Naive B cell (primary cell): Measurements from ENCODE around the gene DIP2B. TPM values are rescaled to one million over a fixed set of nuclear protein-coding genes. Genes with fewer than 3 reads are reported as not detected.

Experiments used
- ATAC-seq, 2 donors: fragments of 150-1000 bp; cut with Tn5 transposase; 2 replicates each; pipeline ENCODE4 v1.10.0; 2021; ENCODE audit warnings: low read depth in 2 of 2, mild to moderate bottlenecking in 2 of 2, moderate library complexity in 2 of 2
- DNase-seq: peaks from one replicate; pipeline ENCODE4 v3.0.0; 2022
- H3K27ac Mint-ChIP-seq, 6 donors: one replicate each; pipeline ENCODE4 v1.8.0; 2020 to 2022; ENCODE audit warnings: mild to moderate bottlenecking in 6 of 6, mixed read lengths in 6 of 6, moderate library complexity in 5 of 6, inconsistent platforms in 2 of 6
- H3K27me3 Mint-ChIP-seq, 3 donors: one replicate each; pipeline ENCODE4 v1.8.0; 2021 to 2022; ENCODE audit warnings: mixed read lengths in 3 of 3, mild to moderate bottlenecking in 1 of 3
- H3K36me3 Mint-ChIP-seq, 2 donors: one replicate each; pipeline ENCODE4 v1.8.0; 2020 to 2022; ENCODE audit warnings: mixed read lengths in 2 of 2, inconsistent platforms in 1 of 2, mild to moderate bottlenecking in 1 of 2
- H3K4me1 Mint-ChIP-seq, 3 donors: one replicate each; pipeline ENCODE4 v1.8.0; 2020 to 2022; ENCODE audit warnings: mixed read lengths in 3 of 3, inconsistent platforms in 1 of 3, mild to moderate bottlenecking in 1 of 3, moderate library complexity in 1 of 3
- H3K4me3 Mint-ChIP-seq, 8 donors: one replicate each; pipeline ENCODE4 v1.8.0; 2020 to 2022; ENCODE audit warnings: mild to moderate bottlenecking in 8 of 8, mixed read lengths in 8 of 8, moderate library complexity in 8 of 8, inconsistent platforms in 2 of 8
- H3K9me3 Mint-ChIP-seq, 7 donors: one replicate each; pipeline ENCODE4 v1.8.0; 2020 to 2022; ENCODE audit warnings: mixed read lengths in 7 of 7, mild to moderate bottlenecking in 5 of 7, inconsistent platforms in 2 of 7, moderate library complexity in 1 of 7
- polyA plus RNA-seq, 6 donors: library from polyadenylated mRNA; unstranded; fragments of 300-500 nt; fragmentation: Illumina TruSeq; gene quantifications; one replicate each; pipeline ENCODE4 v1.2.3, GENCODE V29; 2021; ENCODE audit warnings: low read depth in 6 of 6

Gene DIP2B
- polyA plus RNA-seq, 6 donors from 2014 or later = 13.4 to 26.7 (median 18.1) TPM

DNA sequence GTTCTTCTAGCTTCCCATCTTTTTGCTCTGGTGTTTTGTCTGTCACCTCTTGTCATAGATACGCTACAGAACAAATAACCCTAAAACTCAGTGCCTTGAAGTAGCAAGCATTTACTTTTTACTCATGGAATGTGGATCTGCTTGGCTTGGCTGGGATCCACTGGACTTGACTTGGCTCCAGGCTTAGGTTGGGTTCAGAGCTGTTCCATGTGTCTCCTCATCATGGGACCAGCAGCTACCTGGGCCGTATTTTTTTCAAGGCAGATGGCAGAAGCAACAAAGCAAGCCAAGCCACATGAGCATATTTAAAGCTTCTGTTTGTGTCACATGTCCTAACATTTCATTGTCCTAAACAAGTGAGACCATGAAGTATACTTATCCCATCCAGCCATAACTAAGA is 210.4 kb downstream of the DIP2B start:
- no peak overlapping the region for H3K4me3 Mint-ChIP-seq
- ATAC-seq (no peak), DNase-seq (no peak)
- H3K36me3 Mint-ChIP-seq = peaks cover 20 to 29% of the 10 kb centered on the region in 2 donors
- no peaks in the 10 kb centered on the region for H3K9me3 Mint-ChIP-seq
- no peaks in the 10 kb centered on the region for H3K4me1 Mint-ChIP-seq
- H3K27ac Mint-ChIP-seq = peak overlapping the region in 3 of 6 donors; percentile 20 to 51 (median 28)
- no peaks in the 10 kb centered on the region for H3K27me3 Mint-ChIP-seq

DNA sequence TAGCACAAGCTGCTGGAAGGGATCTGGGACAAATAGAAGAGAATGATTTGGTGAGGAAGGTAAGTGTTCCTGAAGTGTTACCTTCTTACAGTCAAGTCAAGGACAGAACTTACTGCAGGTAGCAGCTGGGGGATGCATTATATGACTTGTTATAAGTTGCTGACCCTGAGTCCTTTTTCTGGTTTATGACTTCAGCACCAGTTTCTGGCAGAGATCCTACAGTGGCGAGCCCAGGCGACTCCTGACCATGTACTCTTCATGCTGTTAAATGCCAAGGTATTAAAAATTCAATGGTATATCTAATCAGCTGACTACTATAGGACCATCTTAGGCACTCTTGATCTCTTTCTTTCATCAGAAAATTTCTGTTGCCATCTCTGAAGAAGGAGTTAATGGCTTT is 214.0 kb downstream of the DIP2B start:
- Mint-ChIP-seq H3K27me3 (no peaks in the 10 kb centered on the region), H3K4me3 (no peak overlapping the region), H3K4me1 (peaks cover 11 to 18% (median 17%) of the 10 kb centered on the region in 3 donors), H3K27ac (peak overlapping the region in 2 of 6 donors; percentile 57 to 63), H3K9me3 (no peaks in the 10 kb centered on the region), H3K36me3 (peaks cover 31 to 50% of the 10 kb centered on the region in 2 donors)
- no peak for DNase-seq
- ATAC-seq = no peak

- Mint-ChIP-seq H3K27ac (peak overlapping the region in 1 of 6 donors; percentile 56), H3K9me3 (no peaks in the 10 kb centered on the region), H3K27me3 (no peaks in the 10 kb centered on the region), H3K4me1 (peaks cover 11 to 18% (median 17%) of the 10 kb centered on the region in 3 donors), H3K4me3 (no peak overlapping the region), H3K36me3 (peaks cover 35 to 49% of the 10 kb centered on the region in 2 donors)
- no peak for DNase-seq
- ATAC-seq = no peak
Observed at GRCh38 chr12:50720085-50720484, 215.3 kb downstream of the DIP2B start.

- no peak for DNase-seq
- Mint-ChIP-seq H3K36me3 (peaks cover 37 to 49% of the 10 kb centered on the region in 2 donors), H3K4me1 (peaks cover 11 to 18% (median 17%) of the 10 kb centered on the region in 3 donors), H3K4me3 (no peak overlapping the region), H3K27ac (peak overlapping the region in 1 of 6 donors; percentile 63), H3K9me3 (no peaks in the 10 kb centered on the region), H3K27me3 (no peaks in the 10 kb centered on the region)
- no peak for ATAC-seq
Observed at GRCh38 chr12:50720501-50720900, 215.7 kb downstream of the DIP2B start.

DNA sequence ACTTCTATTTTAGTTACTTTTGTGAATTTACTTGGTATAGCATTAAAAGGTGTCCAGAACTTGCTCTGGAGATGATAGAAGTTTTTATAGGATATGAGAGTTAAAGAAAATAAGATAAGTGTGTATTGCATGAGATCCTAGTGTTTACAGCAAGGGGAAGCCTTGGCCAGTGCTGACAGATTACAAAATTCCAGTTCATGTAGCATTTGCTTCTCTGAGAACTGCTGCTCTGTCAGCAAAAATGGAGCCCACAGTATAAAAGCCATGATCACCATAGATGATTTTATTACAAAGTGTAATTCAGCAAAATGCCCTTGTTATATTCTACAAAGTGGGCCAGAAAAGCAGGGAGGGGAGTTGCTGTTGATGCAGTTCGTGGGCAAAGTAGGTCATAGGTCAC is 219.1 kb downstream of the DIP2B start:
- peaks cover 11 to 20% (median 19%) of the 10 kb centered on the region in 3 donors for H3K4me1 Mint-ChIP-seq
- ATAC-seq (no peak), DNase-seq (no peak)
- H3K9me3 Mint-ChIP-seq = no peaks in the 10 kb centered on the region
- H3K27ac Mint-ChIP-seq = peak overlapping the region in 1 of 6 donors; percentile 86
- peaks cover 41 to 51% of the 10 kb centered on the region in 2 donors for H3K36me3 Mint-ChIP-seq
- no peak overlapping the region for H3K4me3 Mint-ChIP-seq
- H3K27me3 Mint-ChIP-seq = no peaks in the 10 kb centered on the region

GRCh38 chr12:50725011-50725942 is 220.5 kb downstream of the DIP2B start:
- no peak overlapping the region for H3K4me3 Mint-ChIP-seq
- H3K27ac Mint-ChIP-seq = peak overlapping the region in 2 of 6 donors; percentile 4 to 49
- ATAC-seq (no peak), DNase-seq (no peak)
- no peaks in the 10 kb centered on the region for H3K9me3 Mint-ChIP-seq
- peaks cover 51 to 56% of the 10 kb centered on the region in 2 donors for H3K36me3 Mint-ChIP-seq
- no peaks in the 10 kb centered on the region for H3K27me3 Mint-ChIP-seq
- H3K4me1 Mint-ChIP-seq = peaks cover 11 to 24% (median 23%) of the 10 kb centered on the region in 3 donors

DNA sequence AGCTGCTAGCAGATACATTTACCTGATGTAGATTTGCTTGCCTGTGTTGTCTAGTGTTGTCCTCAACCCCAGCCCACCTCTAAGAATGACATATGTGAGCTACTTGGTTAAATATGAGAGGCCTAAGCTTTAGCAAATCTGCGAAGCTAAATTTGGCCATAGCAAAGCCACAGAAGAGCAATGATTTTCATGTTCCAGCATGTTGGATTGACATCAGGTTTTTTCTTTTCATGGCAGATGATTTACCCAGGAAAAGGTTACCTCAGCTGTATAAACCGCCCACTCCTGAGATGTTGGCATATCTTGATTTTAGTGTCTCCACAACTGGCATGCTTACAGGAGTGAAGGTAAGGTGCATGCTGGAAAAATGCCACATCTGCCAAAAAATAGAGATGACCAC is 222.7 kb downstream of the DIP2B start:
- Mint-ChIP-seq H3K27ac (no peak overlapping the region), H3K4me3 (no peak overlapping the region), H3K9me3 (peaks cover 0 to 2% (median 0%) of the 10 kb centered on the region in 7 donors), H3K4me1 (peaks cover 8 to 15% (median 14%) of the 10 kb centered on the region in 3 donors), H3K36me3 (peaks cover 59 to 60% of the 10 kb centered on the region in 2 donors), H3K27me3 (no peaks in the 10 kb centered on the region)
- DNase-seq (no peak), ATAC-seq (no peak)

- no peak for ATAC-seq
- no peak for DNase-seq
- Mint-ChIP-seq H3K9me3 (peaks cover 0 to 2% (median 0%) of the 10 kb centered on the region in 7 donors), H3K27me3 (no peaks in the 10 kb centered on the region), H3K4me1 (peaks cover 0 to 6% (median 6%) of the 10 kb centered on the region in 3 donors), H3K36me3 (peaks cover 54 to 55% of the 10 kb centered on the region in 2 donors), H3K4me3 (no peak overlapping the region), H3K27ac (peak overlapping the region in 1 of 6 donors; percentile 33)
Observed at GRCh38 chr12:50728417-50728816, 223.6 kb downstream of the DIP2B start.

GRCh38 chr12:50728841-50729240 is 224.1 kb downstream of the DIP2B start:
- peaks cover 0 to 6% (median 6%) of the 10 kb centered on the region in 3 donors for H3K4me1 Mint-ChIP-seq
- H3K27me3 Mint-ChIP-seq = no peaks in the 10 kb centered on the region
- H3K27ac Mint-ChIP-seq = peak overlapping the region in 2 of 6 donors; percentile 6 to 23
- H3K36me3 Mint-ChIP-seq = peaks cover 51 to 52% of the 10 kb centered on the region in 2 donors
- DNase-seq (no peak), ATAC-seq (no peak)
- H3K4me3 Mint-ChIP-seq = no peak overlapping the region
- H3K9me3 Mint-ChIP-seq = peaks cover 0 to 2% (median 0%) of the 10 kb centered on the region in 7 donors

DNA sequence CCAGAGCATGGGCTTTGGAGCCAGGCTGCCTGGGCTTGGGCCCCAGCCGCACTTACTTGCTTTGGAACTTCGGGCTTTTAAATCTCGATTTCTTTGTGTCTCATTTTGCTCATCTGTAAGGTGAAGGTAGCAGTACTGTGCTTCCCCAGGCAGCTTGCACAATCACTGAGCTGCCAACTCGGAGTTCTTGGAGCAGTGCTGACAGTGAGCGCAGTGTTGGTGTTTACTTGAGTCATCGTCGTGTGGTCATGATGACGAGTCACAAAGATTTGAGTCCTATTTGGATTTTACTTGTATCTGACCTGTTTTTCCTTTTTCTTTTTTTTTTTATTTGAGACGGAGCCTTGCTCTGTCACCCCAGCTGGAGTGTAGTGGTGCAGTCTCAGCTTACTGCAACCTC is 227.8 kb downstream of the DIP2B start:
- Mint-ChIP-seq H3K4me1 (peaks cover 0 to 6% (median 6%) of the 10 kb centered on the region in 3 donors), H3K27me3 (no peaks in the 10 kb centered on the region), H3K27ac (peak overlapping the region in 4 of 6 donors; percentile 24 to 66 (median 30)), H3K9me3 (peaks cover 0 to 2% (median 0%) of the 10 kb centered on the region in 7 donors), H3K36me3 (peaks cover 45 to 58% of the 10 kb centered on the region in 2 donors), H3K4me3 (no peak overlapping the region)
- ATAC-seq = no peak
- no peak for DNase-seq

DNA sequence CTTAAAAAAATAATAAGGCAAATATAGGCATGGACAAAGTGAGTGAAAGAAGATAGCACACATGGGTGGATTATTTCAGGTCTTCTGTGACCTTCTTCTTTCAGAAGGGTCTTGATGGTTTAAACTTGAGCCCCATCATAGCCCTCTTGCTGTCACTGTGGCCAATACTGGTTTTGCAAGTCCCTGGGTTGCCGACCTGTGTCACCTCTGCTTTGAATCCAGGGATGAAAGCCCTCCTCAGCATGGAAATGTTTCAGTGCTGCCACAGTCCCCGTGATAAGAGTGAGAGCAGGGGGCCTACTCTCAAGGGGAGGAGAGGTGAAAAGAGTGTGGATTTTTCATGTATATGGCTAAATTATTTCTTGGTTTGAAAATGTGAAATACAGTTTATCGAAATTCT is 228.9 kb downstream of the DIP2B start:
- DNase-seq (no peak), ATAC-seq (no peak)
- Mint-ChIP-seq H3K4me3 (no peak overlapping the region), H3K27me3 (no peaks in the 10 kb centered on the region), H3K4me1 (peaks cover 0 to 6% (median 5%) of the 10 kb centered on the region in 3 donors), H3K36me3 (peaks cover 43 to 54% of the 10 kb centered on the region in 2 donors), H3K27ac (peak overlapping the region in 2 of 6 donors; percentile 38 to 69), H3K9me3 (peaks cover 0 to 2% (median 0%) of the 10 kb centered on the region in 7 donors)

- H3K36me3 Mint-ChIP-seq = peaks cover 45 to 53% of the 10 kb centered on the region in 2 donors
- H3K9me3 Mint-ChIP-seq = peaks cover 0 to 2% (median 0%) of the 10 kb centered on the region in 7 donors
- ATAC-seq (peak; percentile 42 to 49), DNase-seq (no peak)
- no peaks in the 10 kb centered on the region for H3K27me3 Mint-ChIP-seq
- H3K4me1 Mint-ChIP-seq = no peaks in the 10 kb centered on the region
- peak overlapping the region in 2 of 8 donors; percentile 5 for H3K4me3 Mint-ChIP-seq
- peak overlapping the region in 4 of 6 donors; percentile 30 to 53 (median 44) for H3K27ac Mint-ChIP-seq
Observed at GRCh38 chr12:50734409-50735263, 229.9 kb downstream of the DIP2B start.

DNA sequence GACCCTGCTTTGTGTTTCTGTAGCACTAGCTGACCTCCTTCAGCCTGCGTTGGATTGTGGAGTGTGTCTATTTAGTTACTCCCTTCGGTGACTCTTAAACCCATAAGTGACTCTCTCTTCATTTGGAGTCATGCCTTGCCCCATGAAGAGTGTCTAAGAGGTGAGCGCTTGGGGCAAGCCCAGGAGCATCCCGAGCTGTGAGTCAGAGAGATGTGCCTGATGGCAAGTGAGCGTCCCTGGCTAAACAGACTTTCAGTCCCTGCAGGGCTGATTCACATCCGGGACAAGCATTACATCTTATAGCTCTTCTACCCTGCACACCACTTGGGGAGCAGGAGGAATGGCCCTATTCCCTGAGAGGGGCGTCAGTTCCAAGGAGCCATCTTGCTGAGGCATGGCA is 234.8 kb downstream of the DIP2B start:
- DNase-seq (no peak), ATAC-seq (no peak)
- Mint-ChIP-seq H3K27me3 (no peaks in the 10 kb centered on the region), H3K36me3 (peaks cover 47 to 54% of the 10 kb centered on the region in 2 donors), H3K4me1 (peaks cover 0 to 5% (median 3%) of the 10 kb centered on the region in 3 donors), H3K4me3 (no peak overlapping the region), H3K9me3 (no peaks in the 10 kb centered on the region), H3K27ac (peak overlapping the region in 3 of 6 donors; percentile 9 to 42 (median 14))
